Mesothelial cell of epicardium (in vitro differentiated cells): Measurements from ENCODE around the gene FOXP1. TPM values are rescaled to one million over a fixed set of nuclear protein-coding genes. Genes with fewer than 3 reads are reported as not detected.

Source experiments
- DNase-seq, 2 experiments: peaks; one replicate each; pipeline ENCODE4 v3.0.0; 2021; ENCODE audit warnings: low spot score in 2 of 2; ENCODE audit not compliant: unreplicated experiment in 2 of 2
- H3K27ac Mint-ChIP-seq: 2 replicates; pipeline ENCODE4 v1.8.0; 2021; ENCODE audit warnings: mixed read lengths
- H3K27me3 Mint-ChIP-seq: 2 replicates; pipeline ENCODE4 v1.8.0; 2021; ENCODE audit warnings: low read depth, mixed read lengths
- H3K36me3 Mint-ChIP-seq: 2 replicates; pipeline ENCODE4 v1.8.0; 2021; ENCODE audit warnings: mixed read lengths
- H3K4me1 Mint-ChIP-seq: 2 replicates; pipeline ENCODE4 v1.8.0; 2021; ENCODE audit warnings: mixed read lengths
- H3K4me3 Mint-ChIP-seq: 2 replicates; pipeline ENCODE4 v1.8.0; 2021; ENCODE audit warnings: mild to moderate bottlenecking, moderate library complexity, mixed read lengths
- H3K9me3 Mint-ChIP-seq: 2 replicates; pipeline ENCODE4 v1.8.0; 2021; ENCODE audit warnings: mixed read lengths
- CTCF ChIP-seq: fragments of 200-600 bp; sonication (generic); IDR thresholded peaks from one replicate; pipeline ENCODE4 v1.5.0; 2021; ENCODE audit warnings: antibody characterized with exemption; ENCODE audit not compliant: unreplicated experiment
- total RNA-seq: library from RNA; stranded (reverse); gene quantifications from 3 replicates; pipeline ENCODE4 v1.2.1, GENCODE V29; 2021

Gene FOXP1
- total RNA-seq, 1 donor from 2014 or later: 187 TPM

GRCh38 chr3:71400986-71401451, 182.5 kb downstream of the FOXP1 start:
- H3K27ac Mint-ChIP-seq: peak overlapping the region; percentile 90

GRCh38 chr3:71399478-71399877, 184.1 kb downstream of the FOXP1 start:
- peaks cover 75% of the 10 kb centered on the region for H3K4me1 Mint-ChIP-seq
- H3K36me3 Mint-ChIP-seq: no peaks in the 10 kb centered on the region
- peak overlapping the region; percentile 64 for H3K27ac Mint-ChIP-seq
- H3K4me3 Mint-ChIP-seq: no peak overlapping the region
- no peak for DNase-seq
- no peaks in the 10 kb centered on the region for H3K27me3 Mint-ChIP-seq
- H3K9me3 Mint-ChIP-seq: no peaks in the 10 kb centered on the region
- no peak for TF ChIP-seq CTCF

More at GRCh38 chr3:71400986-71401451, 182.5 kb downstream of the FOXP1 start:
- no peaks in the 10 kb centered on the region for H3K27me3 Mint-ChIP-seq
- H3K9me3 Mint-ChIP-seq: no peaks in the 10 kb centered on the region
- no peak for TF ChIP-seq CTCF
- no peak for DNase-seq
- no peak overlapping the region for H3K4me3 Mint-ChIP-seq
- peaks cover 70% of the 10 kb centered on the region for H3K4me1 Mint-ChIP-seq
- no peaks in the 10 kb centered on the region for H3K36me3 Mint-ChIP-seq

- H3K27me3 Mint-ChIP-seq: no peaks in the 10 kb centered on the region
- no peak for TF ChIP-seq CTCF
- DNase-seq: no peak
- no peaks in the 10 kb centered on the region for H3K9me3 Mint-ChIP-seq
- H3K36me3 Mint-ChIP-seq: no peaks in the 10 kb centered on the region
- H3K27ac Mint-ChIP-seq: peak overlapping the region; percentile 91
- peaks cover 71% of the 10 kb centered on the region for H3K4me1 Mint-ChIP-seq
- no peak overlapping the region for H3K4me3 Mint-ChIP-seq
These were observed 185.2 kb downstream of the FOXP1 start for GRCh38 chr3:71398157-71398836.

- no peaks in the 10 kb centered on the region for H3K27me3 Mint-ChIP-seq
- H3K4me3 Mint-ChIP-seq: no peak overlapping the region
- H3K27ac Mint-ChIP-seq: peak overlapping the region; percentile 91
- DNase-seq: no peak
- peaks cover 65% of the 10 kb centered on the region for H3K4me1 Mint-ChIP-seq
- no peaks in the 10 kb centered on the region for H3K36me3 Mint-ChIP-seq
- no peaks in the 10 kb centered on the region for H3K9me3 Mint-ChIP-seq
- TF ChIP-seq CTCF: no peak
These were observed 185.8 kb downstream of the FOXP1 start for GRCh38 chr3:71397726-71398125.

- TF ChIP-seq CTCF: peak; percentile 52
- no peaks in the 10 kb centered on the region for H3K36me3 Mint-ChIP-seq
- no peaks in the 10 kb centered on the region for H3K9me3 Mint-ChIP-seq
- DNase-seq: no peak
- no peaks in the 10 kb centered on the region for H3K27me3 Mint-ChIP-seq
- peaks cover 61% of the 10 kb centered on the region for H3K4me1 Mint-ChIP-seq
- no peak overlapping the region for H3K4me3 Mint-ChIP-seq
- H3K27ac Mint-ChIP-seq: peak overlapping the region; percentile 63
These were observed 186.5 kb downstream of the FOXP1 start for GRCh38 chr3:71397046-71397445.
